C4-2B (cell line): Measurements from ENCODE around the gene LKAAEAR1.

Experiments used
- H3K27ac ChIP-seq: fragments of 450-650 bp; 2 replicates; pipeline ENCODE4 v1.5.1; 2017
- CTCF ChIP-seq: fragments of 450-650 bp; conservative IDR thresholded peaks from 2 replicates; pipeline ENCODE4 v1.5.1; 2017; ENCODE audit warnings: mild to moderate bottlenecking
- ZFX ChIP-seq: fragments of 450-650 bp; IDR thresholded peaks from 2 replicates; pipeline ENCODE4 v1.6.1; 2017

LKAAEAR1 gene

GRCh38 chr20:64108731-64109681 lies 24.8 kb upstream of the LKAAEAR1 start:
- no peak overlapping the region for H3K27ac ChIP-seq
- TF ChIP-seq CTCF = no peak
- TF ChIP-seq ZFX = no peak

GRCh38 chr20:64107736-64108457 lies 23.7 kb upstream of the LKAAEAR1 start:
- H3K27ac ChIP-seq = no peak overlapping the region
- TF ChIP-seq CTCF (no peak), ZFX (no peak)

- no peak within 1 kb of the TSS for H3K27ac ChIP-seq
- no peak for TF ChIP-seq CTCF
- no peak for TF ChIP-seq ZFX
Measured at GRCh38 chr20:64106981-64107735, 23.0 kb upstream of the LKAAEAR1 start, which contains the start of gene NPBWR2. Gene NPBWR2 (minus strand): TSS chr20:64107565. CDS start chr20:64106831, 734 bp downstream.

- TF ChIP-seq ZFX (no peak), CTCF (no peak)
- no peak overlapping the region for H3K27ac ChIP-seq
Measured at GRCh38 chr20:64106435-64106961, 22.3 kb upstream of the LKAAEAR1 start.

- TF ChIP-seq ZFX (no peak), CTCF (no peak)
- H3K27ac ChIP-seq = no peak overlapping the region
Measured at GRCh38 chr20:64105846-64106434, 21.7 kb upstream of the LKAAEAR1 start.

- TF ChIP-seq ZFX (no peak), CTCF (no peak)
- H3K27ac ChIP-seq = no peak overlapping the region
Measured at GRCh38 chr20:64104667-64105451, 20.7 kb upstream of the LKAAEAR1 start.
